Ascending aorta (tissue), 2 donors: Measurements from ENCODE around the gene MARCHF9. TPM values are rescaled to one million over a fixed set of nuclear protein-coding genes. Genes with fewer than 3 reads are reported as not detected.

ENCODE experiments used
- DNase-seq, 2 donors: peaks; one replicate each; pipeline ENCODE4 v3.0.0-alpha.2; 2019; ENCODE audit warnings: low spot score in 2 of 2
- H3K27ac ChIP-seq, 2 donors: fragments of 200-600 bp; sonication (generic); one replicate each; pipeline ENCODE4 v1.5.1; 2016 to 2017; ENCODE audit warnings: mild to moderate bottlenecking in 1 of 2
- H3K27me3 ChIP-seq: fragments of 200-600 bp; sonication (generic); one replicate; pipeline ENCODE4 v1.5.1; 2017
- H3K36me3 ChIP-seq, 2 donors: fragments of 200-600 bp; sonication (generic); one replicate each; pipeline ENCODE4 v1.5.1; 2016
- H3K4me1 ChIP-seq, 2 donors: fragments of 200-600 bp; sonication (generic); one replicate each; pipeline ENCODE4 v1.5.1; 2016 to 2017; ENCODE audit warnings: mild to moderate bottlenecking in 1 of 2
- H3K4me3 ChIP-seq, 2 donors: fragments of 200-600 bp; sonication (generic); one replicate each; pipeline ENCODE4 v1.5.1; 2016 to 2017; ENCODE audit warnings: mild to moderate bottlenecking in 1 of 2
- H3K9me3 ChIP-seq, 2 donors: fragments of 200-600 bp; sonication (generic); one replicate each; pipeline ENCODE4 v1.5.1; 2016
- CTCF ChIP-seq, 3 experiments: fragments of 200-600 bp in 2 of 3; fragments of 450-650 bp in 1 of 3; sonication (generic) in 2 of 3; IDR thresholded peaks; one replicate each; pipeline ENCODE4 v1.5.1; 2016 to 2019; ENCODE audit warnings: antibody characterized with exemption in 3 of 3, mild to moderate bottlenecking in 1 of 3, moderate library complexity in 1 of 3
- intact Hi-C: fragments of 100-400 bp; cut with DNase I; formaldehyde crosslinking; loops from one replicate; pipeline ENCODE4 v1.15.1; 2023
- total RNA-seq: library from RNA; depleted of rRNA; stranded (reverse); fragments of >200 nt; gene quantifications from one replicate; pipeline ENCODE4 v1.1.0, GENCODE V29; 2016

MARCHF9 gene
- total RNA-seq, 1 donor from 2014 or later: 8.4 TPM

- DNase-seq: no peak
- Histone ChIP-seq H3K9me3 (no peaks in the 10 kb centered on the region), H3K4me3 (peak overlapping the region; percentile 76 to 77), H3K4me1 (peaks cover 0 to 12% of the 10 kb centered on the region in 2 donors), H3K27ac (no peak overlapping the region), H3K36me3 (no peaks in the 10 kb centered on the region), H3K27me3 (peaks cover 3% of the 10 kb centered on the region)
- intact Hi-C loops: loop anchor here (2.0 to 5.0 kb wide), 2 partner anchors 18 to 40 kb away; partner anchors contain the start of genes CYP27B1 and TSPAN31
- TF ChIP-seq CTCF (IDR thresholded peaks at IDR 0.05): peak in 2 of 3 experiments; percentile 28 to 38
Measured at GRCh38 chr12:57726884-57727757, 27.8 kb upstream of the MARCHF9 start.

- no peaks in the 10 kb centered on the region for H3K9me3 ChIP-seq
- no peaks in the 10 kb centered on the region for H3K36me3 ChIP-seq
- H3K4me3 ChIP-seq: peak overlapping the region in 1 of 2 donors; percentile 77
- TF ChIP-seq CTCF (IDR thresholded peaks at IDR 0.05): no peak
- H3K27ac ChIP-seq: no peak overlapping the region
- DNase-seq: peak in 1 of 2 donors; percentile 47
- peaks cover 3% of the 10 kb centered on the region for H3K27me3 ChIP-seq
- intact Hi-C loops: loop anchor here (2.0 to 5.0 kb wide), 2 partner anchors 17 to 39 kb away; partner anchors contain the start of genes CYP27B1 and TSPAN31
- peaks cover 0 to 12% of the 10 kb centered on the region in 2 donors for H3K4me1 ChIP-seq
Measured at GRCh38 chr12:57727758-57728395, 27.0 kb upstream of the MARCHF9 start.

- Histone ChIP-seq H3K9me3 (no peaks in the 10 kb centered on the region), H3K27me3 (peaks cover 3% of the 10 kb centered on the region)
- intact Hi-C loops: loop anchor here (5.0 kb wide), 1 partner anchor 38 kb away; the partner anchor contains the start of gene CYP27B1
Measured at GRCh38 chr12:57729321-57729844, 25.5 kb upstream of the MARCHF9 start.

GRCh38 chr12:57730336-57731067, 24.4 kb upstream of the MARCHF9 start:
- no peaks in the 10 kb centered on the region for H3K9me3 ChIP-seq
- intact Hi-C loops: no loop called here

More at GRCh38 chr12:57729321-57729844, 25.5 kb upstream of the MARCHF9 start:
- Histone ChIP-seq H3K36me3 (no peaks in the 10 kb centered on the region), H3K27ac (no peak overlapping the region), H3K4me1 (peaks cover 0 to 12% of the 10 kb centered on the region in 2 donors), H3K4me3 (no peak overlapping the region)
- no peak for TF ChIP-seq CTCF (IDR thresholded peaks at IDR 0.05)
- DNase-seq: peak in 1 of 2 donors; percentile 42

More at GRCh38 chr12:57730336-57731067, 24.4 kb upstream of the MARCHF9 start:
- Histone ChIP-seq H3K4me3 (no peak overlapping the region), H3K4me1 (peaks cover 0 to 12% of the 10 kb centered on the region in 2 donors), H3K27me3 (peaks cover 7% of the 10 kb centered on the region), H3K36me3 (no peaks in the 10 kb centered on the region), H3K27ac (no peak overlapping the region)
- no peak for TF ChIP-seq CTCF (IDR thresholded peaks at IDR 0.05)
- peak in 1 of 2 donors; percentile 56 for DNase-seq
